ENCODE data around the gene RANBP10. TPM values are rescaled to one million over a fixed set of nuclear protein-coding genes. Genes with fewer than 3 reads are reported as not detected.

Gene RANBP10
- total and polyA plus RNA-seq, 2 experiments from 2014 or later: 9.0 to 13.6 TPM

DNA sequence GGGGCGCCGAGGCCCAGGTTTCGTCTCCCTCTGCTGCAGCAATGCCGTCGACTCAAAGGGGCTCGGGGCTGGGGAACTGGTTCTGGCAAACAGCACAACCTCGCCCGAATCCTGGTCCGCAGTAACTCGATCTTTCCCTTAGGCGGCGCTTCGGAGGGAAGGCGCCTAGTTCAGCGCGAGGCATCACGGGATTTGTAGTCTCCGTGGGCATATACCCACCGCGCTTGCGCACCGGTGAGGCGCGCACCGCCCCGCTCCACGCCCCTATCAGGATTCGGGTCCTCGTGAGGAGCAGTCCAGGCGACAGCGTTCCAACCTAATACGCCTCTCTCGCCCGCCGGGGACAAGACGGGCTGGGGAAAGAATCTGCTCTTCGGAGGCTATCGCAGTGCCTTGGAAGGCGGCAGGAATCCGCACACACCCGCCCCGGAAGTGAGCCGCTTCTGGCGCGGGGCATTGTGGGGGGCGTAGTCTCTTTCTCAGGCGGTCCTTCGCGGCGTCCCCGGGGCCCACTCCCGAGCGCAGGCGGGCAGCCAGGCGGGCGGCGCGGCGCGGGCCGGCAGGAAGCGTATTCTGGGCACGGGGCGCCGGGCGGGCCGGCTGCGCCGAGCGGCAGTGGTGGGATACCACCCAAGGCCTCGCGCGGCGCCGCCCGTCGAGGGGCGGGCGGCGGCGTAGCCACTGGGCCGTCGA, 35.6 kb upstream of the RANBP10 start, which contains the start of gene THAP11 (continued):
- TF ChIP-seq, protein P1, sequence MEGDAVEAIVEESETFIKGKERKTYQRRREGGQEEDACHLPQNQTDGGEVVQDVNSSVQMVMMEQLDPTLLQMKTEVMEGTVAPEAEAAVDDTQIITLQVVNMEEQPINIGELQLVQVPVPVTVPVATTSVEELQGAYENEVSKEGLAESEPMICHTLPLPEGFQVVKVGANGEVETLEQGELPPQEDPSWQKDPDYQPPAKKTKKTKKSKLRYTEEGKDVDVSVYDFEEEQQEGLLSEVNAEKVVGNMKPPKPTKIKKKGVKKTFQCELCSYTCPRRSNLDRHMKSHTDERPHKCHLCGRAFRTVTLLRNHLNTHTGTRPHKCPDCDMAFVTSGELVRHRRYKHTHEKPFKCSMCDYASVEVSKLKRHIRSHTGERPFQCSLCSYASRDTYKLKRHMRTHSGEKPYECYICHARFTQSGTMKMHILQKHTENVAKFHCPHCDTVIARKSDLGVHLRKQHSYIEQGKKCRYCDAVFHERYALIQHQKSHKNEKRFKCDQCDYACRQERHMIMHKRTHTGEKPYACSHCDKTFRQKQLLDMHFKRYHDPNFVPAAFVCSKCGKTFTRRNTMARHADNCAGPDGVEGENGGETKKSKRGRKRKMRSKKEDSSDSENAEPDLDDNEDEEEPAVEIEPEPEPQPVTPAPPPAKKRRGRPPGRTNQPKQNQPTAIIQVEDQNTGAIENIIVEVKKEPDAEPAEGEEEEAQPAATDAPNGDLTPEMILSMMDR (conservative IDR thresholded peaks at IDR 0.05; ENCODE audit: low read depth in 2 of 2): peak; percentile 57 to 83
- TF ChIP-seq POLR2AphosphoS5 (IDR thresholded peaks at IDR 0.05; ENCODE audit: low read depth) (peak; percentile 55), CREB1 (CRISPR knock-in tag; IDR thresholded peaks at IDR 0.05; ENCODE audit: low read depth) (no peak), EZH2 (IDR thresholded peaks at IDR 0.05; ENCODE audit: low read depth, unreplicated experiment) (no peak), STAT1 (IDR thresholded peaks at IDR 0.05; ENCODE audit: unreplicated experiment) (no peak), ZNF331 (CRISPR knock-in tag; IDR thresholded peaks at IDR 0.05; ENCODE audit: low read depth) (no peak), JUNB (IDR thresholded peaks at IDR 0.05; ENCODE audit: unreplicated experiment) (no peak)
- TF ChIP-seq, protein P2, sequence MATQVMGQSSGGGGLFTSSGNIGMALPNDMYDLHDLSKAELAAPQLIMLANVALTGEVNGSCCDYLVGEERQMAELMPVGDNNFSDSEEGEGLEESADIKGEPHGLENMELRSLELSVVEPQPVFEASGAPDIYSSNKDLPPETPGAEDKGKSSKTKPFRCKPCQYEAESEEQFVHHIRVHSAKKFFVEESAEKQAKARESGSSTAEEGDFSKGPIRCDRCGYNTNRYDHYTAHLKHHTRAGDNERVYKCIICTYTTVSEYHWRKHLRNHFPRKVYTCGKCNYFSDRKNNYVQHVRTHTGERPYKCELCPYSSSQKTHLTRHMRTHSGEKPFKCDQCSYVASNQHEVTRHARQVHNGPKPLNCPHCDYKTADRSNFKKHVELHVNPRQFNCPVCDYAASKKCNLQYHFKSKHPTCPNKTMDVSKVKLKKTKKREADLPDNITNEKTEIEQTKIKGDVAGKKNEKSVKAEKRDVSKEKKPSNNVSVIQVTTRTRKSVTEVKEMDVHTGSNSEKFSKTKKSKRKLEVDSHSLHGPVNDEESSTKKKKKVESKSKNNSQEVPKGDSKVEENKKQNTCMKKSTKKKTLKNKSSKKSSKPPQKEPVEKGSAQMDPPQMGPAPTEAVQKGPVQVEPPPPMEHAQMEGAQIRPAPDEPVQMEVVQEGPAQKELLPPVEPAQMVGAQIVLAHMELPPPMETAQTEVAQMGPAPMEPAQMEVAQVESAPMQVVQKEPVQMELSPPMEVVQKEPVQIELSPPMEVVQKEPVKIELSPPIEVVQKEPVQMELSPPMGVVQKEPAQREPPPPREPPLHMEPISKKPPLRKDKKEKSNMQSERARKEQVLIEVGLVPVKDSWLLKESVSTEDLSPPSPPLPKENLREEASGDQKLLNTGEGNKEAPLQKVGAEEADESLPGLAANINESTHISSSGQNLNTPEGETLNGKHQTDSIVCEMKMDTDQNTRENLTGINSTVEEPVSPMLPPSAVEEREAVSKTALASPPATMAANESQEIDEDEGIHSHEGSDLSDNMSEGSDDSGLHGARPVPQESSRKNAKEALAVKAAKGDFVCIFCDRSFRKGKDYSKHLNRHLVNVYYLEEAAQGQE (IDR thresholded peaks at IDR 0.05; ENCODE audit: unreplicated experiment): no peak

DNA sequence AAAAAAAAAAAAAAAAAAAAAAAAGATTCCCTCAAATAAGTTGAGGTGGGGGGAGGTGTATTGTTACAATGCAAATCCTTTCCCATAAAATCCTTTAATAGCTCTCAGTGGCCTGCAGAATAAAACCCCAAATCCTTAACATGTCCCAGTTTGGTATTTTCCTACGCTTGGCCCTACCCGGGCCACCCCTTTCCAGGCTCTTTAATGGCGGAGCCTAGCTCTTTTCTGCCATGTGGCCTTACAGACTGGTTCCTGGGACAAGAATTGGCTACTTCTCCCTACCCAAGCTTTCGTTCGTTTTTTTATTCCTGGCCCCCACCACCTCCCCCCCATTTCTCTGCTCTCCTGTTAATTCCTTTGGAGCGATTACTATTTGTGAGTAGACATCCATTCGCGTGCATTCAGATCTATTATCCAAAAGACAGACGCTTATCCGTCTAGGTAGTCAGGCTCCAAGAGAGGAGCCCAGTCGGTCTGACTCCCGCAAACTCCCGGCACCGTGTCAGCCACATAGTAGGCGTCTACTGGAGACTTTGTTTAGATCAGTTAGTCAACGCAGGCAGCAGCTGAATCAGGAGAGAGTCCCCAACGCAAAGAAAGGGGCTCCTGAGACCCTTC, 34.9 kb upstream of the RANBP10 start:
- Histone ChIP-seq H4K20me1 (replicated peaks; ENCODE audit: insufficient read depth) (peaks cover 8% of the 10 kb centered on the region), H3K4me2 (peak overlapping the region; percentile 77), H3K27me3 (ENCODE audit: insufficient read depth) (no peaks in the 10 kb centered on the region), H3K36me3 (ENCODE audit: insufficient read depth) (no peaks in the 10 kb centered on the region), H3K27ac (ENCODE audit: low read depth) (peak overlapping the region; percentile 98), H3F3A (replicated peaks; ENCODE audit: low read depth) (peaks cover 25% of the 10 kb centered on the region), H2AFZ (peak overlapping the region; percentile 67; the same call in 1 of the 2 replicates), H3K4me3 (peak overlapping the region; percentile 91), H3K79me2 (replicated peaks; ENCODE audit: insufficient read depth) (peaks cover 28% of the 10 kb centered on the region), H3K4me1 (ENCODE audit: insufficient read depth) (peaks cover 29% of the 10 kb centered on the region), H3K9me2 (ENCODE audit: insufficient read depth) (no peaks in the 10 kb centered on the region)
- peak; percentile 4 for ATAC-seq
- H3K27ac Mint-ChIP-seq: peak overlapping the region; percentile 98
- no peaks in the 10 kb centered on the region for H3K9me3 Mint-ChIP-seq
- peaks cover 9% of the 10 kb centered on the region for H3K36me3 Mint-ChIP-seq (ENCODE audit: low read depth)
- peaks cover 40% of the 10 kb centered on the region for H3K4me1 Mint-ChIP-seq
- H3K4me3 Mint-ChIP-seq: peak overlapping the region; percentile 91
- TF ChIP-seq, protein P3, sequence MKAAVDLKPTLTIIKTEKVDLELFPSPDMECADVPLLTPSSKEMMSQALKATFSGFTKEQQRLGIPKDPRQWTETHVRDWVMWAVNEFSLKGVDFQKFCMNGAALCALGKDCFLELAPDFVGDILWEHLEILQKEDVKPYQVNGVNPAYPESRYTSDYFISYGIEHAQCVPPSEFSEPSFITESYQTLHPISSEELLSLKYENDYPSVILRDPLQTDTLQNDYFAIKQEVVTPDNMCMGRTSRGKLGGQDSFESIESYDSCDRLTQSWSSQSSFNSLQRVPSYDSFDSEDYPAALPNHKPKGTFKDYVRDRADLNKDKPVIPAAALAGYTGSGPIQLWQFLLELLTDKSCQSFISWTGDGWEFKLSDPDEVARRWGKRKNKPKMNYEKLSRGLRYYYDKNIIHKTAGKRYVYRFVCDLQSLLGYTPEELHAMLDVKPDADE (IDR thresholded peaks at IDR 0.05): no peak
- TF ChIP-seq EZH2phosphoT487 (IDR thresholded peaks at IDR 0.05; ENCODE audit: unreplicated experiment) (no peak), CREB1 (CRISPR knock-in tag; IDR thresholded peaks at IDR 0.05; ENCODE audit: low read depth) (no peak)
- H3K27me3 Mint-ChIP-seq (ENCODE audit: insufficient read depth, low read depth, poor library complexity): peaks cover 12% of the 10 kb centered on the region
- peak; percentile 42 for DNase-seq (ENCODE audit: low spot score)
